ENCODE data around the gene DNPH1.

- no peak for TF ChIP-seq CTCF (IDR thresholded peaks at IDR 0.05; ENCODE audit: low read length)
- no peak for TF ChIP-seq EZH2 (IDR thresholded peaks at IDR 0.05; ENCODE audit: borderline replicate concordance, low read length)
Measured at GRCh38 chr6:43192911-43193310, 36.4 kb downstream of the DNPH1 start.

Data from OCI-LY1 (cell line).